WI38 (cell line): ENCODE results near the gene CPT1A.

Experiments
- H3K4me3 ChIP-seq: 2 replicates; pipeline ENCODE4 v1.5.1; 2011; ENCODE audit warnings: low read depth, mild to moderate bottlenecking, control low read depth, low read length
- CTCF ChIP-seq: IDR thresholded peaks from 2 replicates; pipeline ENCODE4 v1.5.1; 2012; ENCODE audit warnings: low read depth, mild to moderate bottlenecking, control low read depth, low read length

The CPT1A gene

DNA sequence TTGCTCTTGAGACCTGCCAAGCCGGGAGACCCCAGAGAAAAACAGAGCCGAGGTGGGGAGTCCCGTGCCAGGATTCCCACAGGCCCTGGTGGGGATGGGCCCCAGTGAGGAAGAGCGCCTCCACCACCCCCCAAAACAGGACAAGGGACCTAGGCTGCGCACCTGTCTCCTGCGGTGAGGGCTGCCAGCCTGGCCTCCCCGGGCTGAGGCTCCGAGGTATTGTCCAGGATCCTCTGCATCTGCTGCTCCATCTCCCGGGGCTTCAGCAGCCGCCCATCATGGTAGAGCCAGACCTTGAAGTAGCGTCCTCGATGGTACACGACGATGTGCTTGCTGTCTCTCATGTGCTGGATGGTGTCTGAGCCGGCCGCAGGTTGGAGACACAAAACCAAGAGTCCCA, 57.1 kb downstream of the CPT1A start:
- TF ChIP-seq CTCF = no peak
- no peak overlapping the region for H3K4me3 ChIP-seq

GRCh38 chr11:68783216-68783821, 58.4 kb downstream of the CPT1A start:
- no peak for TF ChIP-seq CTCF
- H3K4me3 ChIP-seq = no peak overlapping the region

DNA sequence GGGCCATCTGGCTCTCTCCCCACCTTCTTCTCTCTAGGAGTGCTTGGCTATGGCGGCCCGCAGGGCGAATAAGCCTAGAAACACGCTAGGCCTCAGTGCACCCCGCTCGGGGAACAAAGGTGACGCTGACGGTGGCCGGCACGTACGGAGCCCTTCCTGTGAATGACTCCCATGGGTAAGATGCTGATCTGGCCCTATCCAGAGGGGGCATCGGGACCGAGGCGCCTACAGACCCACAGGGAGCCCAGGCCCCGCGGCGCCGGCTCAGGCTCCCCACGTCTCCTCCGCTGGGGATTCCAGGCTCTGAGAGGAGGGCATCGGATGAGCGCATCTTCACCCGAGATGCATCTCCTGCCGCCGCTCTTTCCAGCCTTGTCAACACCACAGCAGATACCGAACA, 59.0 kb downstream of the CPT1A start:
- H3K4me3 ChIP-seq = no peak overlapping the region
- no peak for TF ChIP-seq CTCF

DNA sequence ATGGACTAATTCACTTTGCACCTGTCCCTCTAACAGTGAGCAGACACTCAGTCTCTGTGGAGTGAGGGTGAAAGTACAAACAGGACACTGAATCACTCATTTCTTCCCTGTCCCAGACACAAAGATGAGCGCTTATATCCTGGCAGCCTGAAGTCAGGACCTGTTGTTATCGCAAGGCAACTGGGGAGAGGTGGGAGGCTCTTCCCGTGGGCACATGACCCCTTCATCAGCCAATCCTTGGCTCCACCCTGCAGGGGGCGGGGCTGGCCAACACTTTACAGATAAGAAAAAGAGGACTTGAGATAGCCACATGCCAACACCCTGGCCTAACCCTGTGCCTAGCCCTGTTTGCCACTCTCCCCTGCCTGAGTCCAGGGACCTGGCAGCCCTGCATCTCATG, 60.9 kb downstream of the CPT1A start:
- no peak overlapping the region for H3K4me3 ChIP-seq
- no peak for TF ChIP-seq CTCF

DNA sequence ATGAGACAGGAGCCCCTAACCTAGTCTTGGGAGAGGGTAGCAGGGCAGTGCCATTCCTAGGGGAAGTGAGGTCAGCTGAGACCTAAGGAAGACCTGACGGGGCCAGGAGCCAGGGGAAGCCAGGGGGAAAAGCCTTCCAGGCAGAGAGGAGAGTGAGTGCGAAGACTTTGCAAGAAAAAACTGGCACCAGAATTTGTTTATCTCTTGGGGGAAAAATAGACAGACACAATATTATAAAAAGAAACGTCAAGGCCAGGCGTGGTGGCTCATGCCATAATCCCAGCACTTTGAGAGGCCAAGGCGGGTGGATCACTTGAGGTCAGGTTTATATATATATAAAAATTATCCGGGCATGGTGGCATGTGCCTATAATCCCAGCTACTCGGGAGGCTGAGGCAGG, 63.5 kb downstream of the CPT1A start:
- H3K4me3 ChIP-seq = no peak overlapping the region

GRCh38 chr11:68776442-68777235, 65.1 kb downstream of the CPT1A start:
- no peak for TF ChIP-seq CTCF
- H3K4me3 ChIP-seq = no peak overlapping the region

More for the DNA sequence above, 63.5 kb downstream of the CPT1A start:
- no peak for TF ChIP-seq CTCF

DNA sequence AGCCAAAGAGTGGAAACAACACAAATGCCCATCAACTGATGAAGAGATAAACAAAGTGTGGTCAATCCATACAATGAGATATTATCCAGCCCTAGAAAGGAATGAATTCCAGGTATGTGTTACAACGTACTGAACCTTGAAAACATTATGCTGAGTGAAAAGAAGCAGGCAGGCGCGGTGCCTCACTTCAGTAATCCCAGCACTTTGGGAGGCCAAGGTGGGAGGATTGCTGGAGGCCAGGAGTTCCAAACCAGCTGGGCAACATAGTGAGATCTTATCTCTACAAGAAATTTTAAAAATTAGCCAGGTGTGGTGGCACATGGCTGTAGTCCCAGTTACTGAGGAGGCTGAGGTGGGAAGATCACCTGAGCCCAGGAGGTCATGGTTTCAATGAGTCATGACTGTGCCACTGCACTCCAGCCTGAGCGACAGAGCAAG, 65.7 kb downstream of the CPT1A start:
- H3K4me3 ChIP-seq = no peak overlapping the region
- no peak for TF ChIP-seq CTCF
